Left renal pelvis (tissue), 4 donors: ENCODE measurements around the gene NXT2. TPM values are rescaled to one million over a fixed set of nuclear protein-coding genes. Genes with fewer than 3 reads are reported as not detected.
"Not testable (repeated sequence)": the region's sequence is repeated elsewhere in the genome, so short reads cannot be mapped to it uniquely, and the experiment has no call there.

Source experiments
- DNase-seq, 4 donors: peaks; one replicate each; pipeline ENCODE4 v3.0.0-alpha.2; 2013; ENCODE audit warnings: low read depth in 4 of 4, low spot score in 3 of 4
- polyA plus RNA-seq, 4 donors: library from polyadenylated mRNA; unstranded; fragments of 120-200 nt; gene quantifications; one replicate each; pipeline ENCODE4 v1.2.1, GENCODE V29; 2013; ENCODE audit not compliant: insufficient read length in 4 of 4

The NXT2 gene
- 10 to 100 TPM; 16.0 to 25.8 (median 18.3) TPM for polyA plus RNA-seq

DNA sequence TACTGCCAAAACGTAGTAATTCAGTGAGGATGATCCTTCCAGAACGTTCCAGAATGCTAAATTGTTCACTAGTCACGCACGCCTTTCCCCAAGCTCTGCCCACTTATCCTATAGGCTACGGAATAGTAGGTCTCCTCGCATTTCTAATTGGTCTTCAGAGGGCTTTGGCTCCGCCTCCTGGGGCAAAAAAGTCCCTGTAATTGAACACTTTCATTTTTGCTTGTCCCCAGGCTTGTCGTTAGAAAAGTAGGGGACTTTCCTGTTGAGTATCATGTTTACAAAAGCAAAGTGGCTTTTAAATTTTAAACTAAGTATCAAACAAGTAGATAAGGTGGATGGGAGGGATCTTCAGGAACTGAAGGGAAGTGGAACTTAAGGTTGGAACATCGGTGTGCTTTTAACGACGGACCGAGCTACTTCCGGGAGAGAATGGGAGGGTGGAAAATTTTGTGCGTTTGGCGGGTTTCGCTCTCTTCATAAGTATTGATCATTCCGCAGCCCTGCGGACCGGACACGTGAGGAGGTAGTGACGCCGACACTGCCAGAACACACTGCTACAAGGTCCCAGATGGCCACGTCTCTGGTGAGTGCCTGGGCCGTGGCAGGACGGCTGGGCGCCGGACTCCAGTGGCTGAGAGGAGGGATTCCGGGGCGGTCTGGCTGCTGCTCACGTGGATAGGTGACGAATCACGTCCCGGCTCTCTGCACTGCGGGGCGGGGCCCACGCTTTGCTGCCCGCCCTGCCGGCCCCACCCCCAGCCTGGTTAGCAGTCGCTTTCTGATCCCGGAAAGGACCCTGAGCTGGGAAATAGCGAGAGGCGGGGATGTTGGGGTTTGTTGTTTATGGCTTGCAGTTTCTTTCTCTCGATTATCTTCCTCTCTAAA, at the start of gene NXT2:
NXT2 (plus strand) TSS at position 406 of the 885 bp plus-strand sequence; CDS start at position 569, 163 bp downstream.
- peak; percentile 75 to 83 (median 78) for DNase-seq

DNA sequence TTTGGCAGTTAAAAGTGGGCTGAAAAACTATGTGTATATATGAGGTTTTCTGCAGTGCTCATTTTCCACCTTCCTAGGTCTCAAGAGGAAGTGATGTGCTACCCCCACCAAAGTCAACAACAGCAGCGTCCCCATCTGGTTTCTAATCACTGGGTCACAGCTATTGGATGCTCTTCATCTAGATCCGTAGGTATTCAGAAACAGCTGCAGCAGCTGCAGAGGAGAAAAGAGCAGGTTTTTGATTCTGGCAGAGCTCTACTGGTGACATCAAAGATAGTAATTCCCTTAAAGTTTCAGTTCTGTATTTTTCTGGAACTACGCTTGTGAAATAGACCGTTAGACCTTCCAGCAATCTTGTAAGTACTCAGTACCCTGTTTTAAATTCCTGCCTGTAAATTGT, 49.0 kb upstream of the NXT2 start:
- no peak for DNase-seq

DNA sequence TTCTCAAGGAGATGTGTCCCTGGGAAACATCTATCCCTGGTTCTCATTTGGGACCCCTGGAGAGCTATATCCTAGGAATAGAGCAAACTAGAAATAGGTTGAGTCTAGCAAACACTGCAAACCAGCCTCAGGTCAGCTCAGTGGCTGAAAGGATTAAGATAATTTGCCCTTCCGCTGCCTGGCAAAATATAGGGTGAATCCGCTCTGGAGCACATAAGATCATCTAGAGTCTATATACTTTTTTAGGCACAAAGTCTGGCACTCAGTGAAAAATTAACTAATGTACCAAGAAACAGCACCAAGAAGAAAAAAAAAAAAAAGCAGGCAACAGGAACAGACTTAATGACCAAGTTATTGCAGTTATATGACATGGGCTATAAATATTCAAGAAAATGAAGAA, 47.5 kb upstream of the NXT2 start:
- DNase-seq: no peak

DNA sequence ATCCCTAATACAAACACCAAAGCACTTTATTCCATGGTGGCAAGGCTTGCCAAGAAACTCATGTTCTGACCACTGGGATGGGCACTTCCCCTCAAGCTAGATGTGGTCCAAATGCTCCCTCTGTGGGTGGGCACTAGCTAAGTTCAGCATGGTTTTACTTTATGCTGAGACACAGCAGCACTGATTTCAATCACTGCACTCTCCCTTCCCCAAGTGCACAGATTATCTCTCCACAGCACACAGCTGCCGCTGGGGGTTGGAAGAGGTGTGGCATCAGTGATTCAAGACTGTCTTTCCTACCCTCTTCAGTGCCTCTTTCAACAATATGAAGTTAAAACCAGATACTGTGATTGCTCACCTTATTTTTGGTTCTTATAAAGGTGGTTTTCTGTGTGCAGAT, 38.2 kb upstream of the NXT2 start:
- DNase-seq: no peak

DNA sequence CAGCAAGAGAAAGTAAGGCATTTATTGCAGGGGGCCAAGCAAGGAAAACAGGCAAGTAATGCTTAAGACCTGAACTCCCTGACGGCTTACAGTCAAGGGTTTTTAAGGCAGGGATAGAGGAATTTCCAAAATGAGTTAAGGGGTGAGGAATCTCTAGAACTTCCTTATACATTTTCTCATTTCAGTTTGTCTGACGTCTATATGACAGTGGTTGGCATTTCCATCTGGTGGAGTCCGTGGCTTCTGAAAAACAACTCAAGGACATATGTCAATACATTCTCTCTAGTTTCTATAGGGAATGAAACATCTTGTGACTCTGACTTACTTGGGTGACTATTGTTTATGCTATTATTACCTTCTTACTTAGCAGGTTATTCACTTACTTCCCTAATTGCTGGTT, 35.5 kb upstream of the NXT2 start:
- DNase-seq: no peak

DNA sequence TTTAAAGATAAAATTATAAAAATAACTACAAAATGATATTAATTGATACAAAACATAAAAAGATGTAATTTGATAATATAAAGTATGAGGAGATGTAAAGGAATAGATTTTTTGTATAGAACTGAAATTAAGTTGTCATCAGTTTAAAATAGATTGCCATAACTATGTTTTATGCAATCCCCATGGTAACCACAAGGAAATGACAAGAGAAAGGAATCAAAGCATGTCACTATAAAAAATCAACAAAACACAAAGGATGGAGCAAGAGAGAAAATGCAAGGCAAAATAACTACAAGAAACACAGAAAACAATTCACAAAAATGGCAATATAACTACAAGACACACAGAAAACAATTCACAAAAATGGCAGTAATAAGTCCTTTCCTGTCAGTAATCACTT, 27.7 kb upstream of the NXT2 start:
- no peak for DNase-seq

DNA sequence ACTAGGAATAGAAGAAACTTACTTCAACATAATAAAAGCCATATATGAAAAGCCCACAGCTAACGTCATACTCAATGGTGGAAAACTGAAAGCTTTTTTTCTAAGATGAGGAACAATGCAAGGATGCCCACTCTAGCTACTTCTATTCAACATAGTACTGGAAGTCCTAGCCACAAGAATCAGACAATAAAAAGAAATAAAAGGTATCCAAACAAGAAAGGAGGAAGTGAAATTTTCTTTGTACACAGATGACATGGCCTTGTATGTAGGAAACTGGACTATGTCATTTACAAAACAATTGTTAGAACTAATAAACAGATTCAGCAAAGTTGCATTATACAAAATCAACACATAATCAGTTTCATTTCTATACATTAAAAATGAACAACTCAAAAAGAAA, 25.5 kb upstream of the NXT2 start:
- DNase-seq: no peak

DNA sequence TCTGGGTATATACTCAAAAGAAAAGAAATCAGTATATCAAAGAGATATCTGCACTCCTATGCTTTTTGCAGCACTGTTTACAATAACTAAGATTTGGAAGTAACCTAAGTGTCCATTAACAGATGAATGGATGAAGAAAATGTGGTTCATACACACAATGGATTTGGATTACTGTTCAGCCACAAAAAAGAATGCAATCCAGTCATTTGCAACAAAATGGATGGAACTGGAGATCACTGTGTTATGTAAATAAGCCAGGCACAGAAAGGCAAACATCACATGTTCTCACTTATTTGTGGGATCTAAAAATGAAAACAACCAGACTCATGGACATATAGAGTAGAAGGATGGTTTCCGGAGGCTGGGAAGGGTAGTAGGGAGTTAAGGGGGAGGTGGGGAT, 17.6 kb upstream of the NXT2 start:
- no peak for DNase-seq

DNA sequence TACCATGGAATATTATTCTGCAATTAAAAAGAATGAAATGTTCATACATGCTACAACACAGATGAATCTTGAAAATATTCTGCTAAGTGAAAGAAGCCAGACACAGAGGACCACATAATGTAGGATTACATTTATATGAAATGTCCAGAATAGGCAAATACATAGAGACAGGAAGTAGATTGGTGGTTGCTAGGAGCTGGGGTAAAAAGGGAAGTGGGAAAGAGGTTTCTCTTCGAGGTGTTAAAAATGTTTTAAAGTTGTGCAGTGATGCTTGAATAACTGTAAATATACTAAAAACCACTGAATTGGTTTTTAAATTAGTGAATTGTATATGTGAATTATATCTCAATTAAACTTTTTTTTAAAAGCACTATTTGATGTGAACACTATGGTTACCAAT, 3.6 kb upstream of the NXT2 start:
- no peak for DNase-seq

DNA sequence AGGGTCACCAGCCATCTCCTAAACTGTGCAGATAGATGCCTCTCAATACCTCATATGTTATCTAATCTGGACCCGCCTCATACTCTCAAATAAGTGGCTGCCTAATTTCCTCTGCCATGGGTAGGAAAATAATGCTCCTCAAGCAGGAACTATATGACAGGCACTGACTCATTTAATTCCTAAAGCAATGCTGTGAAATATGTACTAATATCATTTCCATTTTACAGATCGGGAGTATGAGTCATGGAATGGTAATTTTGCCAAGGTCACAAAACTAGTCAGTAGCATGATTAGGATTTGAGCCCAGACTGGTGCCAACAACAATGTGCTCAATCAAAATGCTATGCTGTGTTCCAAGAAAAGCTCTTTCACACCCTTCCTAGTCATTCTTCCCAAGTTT, 3.0 kb upstream of the NXT2 start:
- DNase-seq: no peak

DNA sequence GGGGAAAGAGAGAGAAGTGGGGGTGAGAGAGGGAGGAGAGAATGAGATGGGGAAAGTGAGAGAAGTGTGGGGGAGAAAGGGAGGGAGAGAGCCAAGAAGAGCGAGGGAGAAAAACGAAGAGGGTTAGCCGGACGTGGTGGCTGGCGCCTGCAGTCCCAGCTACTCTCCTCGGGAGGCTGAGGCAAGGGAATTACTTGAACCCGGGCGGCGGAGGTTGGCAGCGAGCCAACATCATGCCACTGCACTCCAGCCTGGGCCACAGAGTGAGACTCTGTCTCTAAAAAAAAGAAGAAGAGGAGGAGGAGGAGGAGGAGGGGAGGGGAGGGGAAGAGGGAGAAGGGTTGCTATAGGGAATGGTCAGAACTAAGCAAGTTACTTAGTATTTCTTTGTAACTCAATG, 1.7 kb upstream of the NXT2 start:
- no peak for DNase-seq

DNA sequence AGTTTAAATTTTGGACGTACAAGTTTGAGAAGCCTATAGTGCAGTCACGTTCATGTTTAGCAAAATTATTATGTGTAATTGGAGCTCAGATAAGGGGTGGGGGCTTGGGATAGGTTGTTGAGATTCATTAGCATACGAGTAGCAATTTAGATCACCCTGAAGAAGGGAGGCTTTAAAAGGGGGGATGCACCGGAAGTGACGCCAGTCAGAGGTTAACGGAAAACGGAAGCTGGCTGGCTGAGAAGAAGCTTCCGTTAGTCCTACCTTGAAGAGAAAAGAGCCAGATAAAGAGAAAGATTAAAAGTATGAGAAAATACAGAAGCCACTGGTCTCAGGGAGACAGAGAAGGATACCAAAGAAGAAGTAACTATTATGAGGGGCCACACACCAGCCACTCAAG, 1.1 kb upstream of the NXT2 start:
- no peak for DNase-seq

DNA sequence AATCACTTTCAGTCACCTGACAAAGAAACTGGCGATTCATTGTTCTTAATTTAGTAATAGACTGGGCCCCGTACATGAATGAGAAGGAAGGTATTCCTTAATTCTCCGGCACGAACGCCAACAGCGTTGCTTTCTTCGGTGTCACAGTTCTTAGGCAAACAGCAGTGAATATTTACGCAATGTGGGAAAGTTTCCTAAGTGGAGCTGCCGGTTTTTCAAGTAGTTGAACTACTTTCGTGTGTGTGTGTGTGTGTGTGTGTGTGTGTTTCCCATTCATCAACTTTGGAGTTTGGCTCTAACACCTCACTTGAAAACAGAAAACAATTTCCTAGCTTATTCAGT, 651 bp downstream of the NXT2 start:
- DNase-seq: peak in 3 of 4 donors; percentile 36 to 39 (median 39)

DNA sequence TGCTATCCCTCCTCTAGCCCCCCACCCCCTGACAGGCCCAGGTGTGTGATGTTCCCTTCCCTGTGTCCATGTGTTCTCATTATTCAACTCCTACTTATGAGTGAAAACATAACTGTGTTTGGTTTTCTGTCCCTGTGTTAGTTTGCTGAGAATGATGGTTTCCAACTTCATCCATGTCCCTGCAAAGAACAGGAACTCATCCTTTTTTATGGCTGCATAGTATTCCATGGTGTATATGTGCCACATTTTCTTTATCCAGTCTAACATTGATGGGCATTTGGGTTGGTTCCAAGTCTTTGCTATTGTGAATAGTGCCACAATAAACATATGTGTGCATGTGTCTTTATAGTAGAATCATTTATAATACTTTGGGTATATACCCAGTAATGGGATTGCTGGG, 2.4 kb downstream of the NXT2 start:
- DNase-seq: not testable (repeated sequence)

DNA sequence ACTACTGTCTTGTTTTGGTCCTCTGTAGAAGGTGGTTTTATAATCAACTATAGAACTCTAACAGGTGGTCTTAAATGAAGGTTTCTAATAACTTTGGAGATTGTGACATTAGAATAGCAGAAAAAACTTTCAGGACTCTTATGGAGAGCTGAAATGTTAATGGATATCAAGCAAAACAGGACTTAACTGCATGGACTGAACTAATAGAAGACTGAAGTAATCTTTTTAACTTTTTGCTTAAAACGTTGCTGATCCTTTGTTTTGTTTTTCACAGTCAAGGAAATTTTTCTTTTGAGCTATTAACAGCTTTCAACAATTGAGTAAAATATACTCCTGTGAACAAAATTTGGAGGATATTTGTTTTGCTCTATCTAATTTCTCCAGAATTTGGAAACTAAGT, 17.2 kb downstream of the NXT2 start:
- no peak for DNase-seq

DNA sequence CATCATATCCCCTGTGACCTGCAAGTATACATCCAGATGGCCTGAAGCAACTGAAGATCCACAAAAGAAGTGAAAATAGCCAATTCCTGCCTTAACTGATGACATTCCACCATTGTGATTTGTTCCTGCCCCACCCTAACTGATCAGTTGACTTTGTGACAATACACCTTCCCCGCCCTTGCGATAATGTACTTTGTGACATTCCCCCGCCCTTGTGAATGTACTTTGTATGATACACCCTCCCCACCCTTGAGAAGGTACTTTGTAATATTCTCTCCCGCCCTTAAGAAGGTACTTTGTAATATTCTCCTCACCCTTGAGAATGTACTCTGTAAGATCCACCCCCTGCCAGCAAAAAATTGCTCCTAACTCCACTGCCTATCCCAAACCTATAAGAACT, 39.4 kb downstream of the NXT2 start:
- not testable (repeated sequence) for DNase-seq

DNA sequence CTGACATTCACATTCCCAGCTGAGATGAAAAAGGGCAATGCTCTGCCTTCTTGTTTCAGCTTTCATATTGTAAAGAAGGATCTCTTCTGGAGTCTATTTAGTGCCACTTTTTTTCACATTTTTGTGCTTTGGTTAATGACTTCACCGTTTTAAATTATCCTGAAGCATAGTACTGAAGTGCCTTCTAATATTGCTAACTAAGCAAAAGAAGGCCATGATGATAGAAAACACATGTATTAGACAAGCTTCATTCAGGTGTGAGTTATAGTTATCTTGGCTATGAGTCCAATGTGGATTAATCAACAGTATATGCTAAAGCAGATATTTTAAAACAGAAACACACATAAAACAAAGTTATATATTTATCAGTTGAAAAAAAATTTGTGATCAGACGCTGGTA, 40.4 kb downstream of the NXT2 start:
- DNase-seq: no peak

DNA sequence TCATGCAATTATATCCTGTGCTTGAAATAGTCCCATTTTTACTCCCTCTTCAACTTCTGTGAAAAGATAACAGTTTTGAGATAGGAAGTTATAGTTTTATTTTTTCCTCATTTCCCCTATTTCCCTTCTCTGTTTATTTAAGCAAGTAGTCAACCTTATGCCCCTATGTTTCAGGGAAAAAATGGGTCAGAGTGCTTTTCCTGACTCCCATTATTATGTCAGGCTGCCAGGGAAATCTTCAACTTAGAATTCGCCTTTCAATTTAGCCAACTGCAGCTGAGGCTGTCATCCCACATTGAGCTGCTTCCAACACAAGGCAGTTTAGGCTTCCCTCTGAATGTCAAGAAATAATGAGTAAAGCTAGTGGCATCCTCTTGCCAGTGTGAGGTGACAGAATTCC, 42.3 kb downstream of the NXT2 start:
- DNase-seq: no peak

DNA sequence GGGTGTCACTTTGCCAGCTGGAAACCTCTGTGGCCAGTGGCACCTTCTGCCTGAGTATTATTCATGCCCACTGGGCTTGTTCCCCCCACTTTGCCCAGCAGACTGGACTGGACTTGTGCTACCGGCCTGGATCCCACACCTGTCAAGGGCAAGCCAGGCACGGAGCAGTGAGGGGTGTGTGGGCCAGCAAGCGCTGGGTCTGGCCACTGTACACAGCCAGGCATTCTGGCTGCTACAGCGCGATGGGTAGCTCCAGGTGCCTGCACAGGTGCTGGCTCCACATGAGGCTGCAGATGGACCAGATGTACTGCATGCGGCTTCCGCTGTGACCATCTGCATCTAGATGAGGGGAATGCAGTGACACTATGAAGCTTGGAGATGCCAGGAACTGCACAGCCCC, 48.8 kb downstream of the NXT2 start:
- DNase-seq: no peak

DNA sequence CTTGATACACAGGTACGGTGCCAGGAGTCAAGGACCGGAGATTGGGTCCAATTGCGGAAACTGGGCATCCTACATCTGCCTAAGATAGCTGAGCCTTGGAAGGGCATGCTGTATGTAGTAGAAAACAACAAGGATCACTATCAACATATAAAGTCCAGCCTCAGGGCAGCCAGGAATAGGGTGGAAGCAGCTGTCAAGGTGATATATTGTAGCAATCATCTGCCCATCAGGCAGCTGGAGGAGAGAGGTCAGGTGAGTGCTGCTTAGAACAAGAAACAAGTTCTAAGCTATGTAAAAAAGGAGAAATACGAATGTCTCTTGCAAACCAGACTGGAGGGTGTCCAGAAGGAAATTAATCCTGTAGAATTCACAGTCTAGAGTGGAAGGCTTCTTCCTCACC, 53.5 kb downstream of the NXT2 start:
- no peak for DNase-seq
